K562 (cell line): ENCODE measurements around the gene CLEC2L. TPM values are rescaled to one million over a fixed set of nuclear protein-coding genes. Genes with fewer than 3 reads are reported as not detected.

Experiments used
- ATAC-seq: fragments of 200-7000 bp; cut with Tn5 transposase; 3 replicates; pipeline ENCODE4 v1.9.1; 2020; ENCODE audit warnings: moderate library complexity
- BruUV-seq: library from RNA; stranded (reverse); fragments of 400-500 nt; replicated peaks from 2 replicates; lab custom pipeline; 2021; lab: Mats Ljungman, UMichigan
- CTCF ChIA-PET: fragments of 300-600 bp; formaldehyde crosslinking; extraction: SDS; loops from one replicate; lab custom pipeline; 2021; ENCODE audit warnings: low intra/inter-chr PET ratio; lab: Yijun Ruan, JAX
- POLR2A ChIA-PET: fragments of 300-600, 350-650 bp; sonication (Branson Sonifier 250); formaldehyde crosslinking; extraction: SDS; loops from one replicate; lab custom pipeline; 2021; ENCODE audit warnings: antibody characterized with exemption, inconsistent platforms; lab: Yijun Ruan, JAX
- DNase-seq, 4 experiments: peaks; one replicate each; pipeline versions ENCODE4 v3.0.0 to v3.0.0-alpha.2; 2011 to 2018; ENCODE audit warnings: low spot score in 3 of 4, mixed read lengths in 3 of 4; ENCODE audit errors: extremely low read depth in 1 of 4
- FAIRE-seq: peaks from 2 replicates; lab custom pipeline; 2011; peaks lifted over from hg19 to GRCh38; lab: Jason Lieb, UNC
- H2AFZ ChIP-seq: 2 replicates; pipeline ENCODE4 v1.6.0; 2011; ENCODE audit warnings: low read depth, low read length, control low read depth, inconsistent platforms
- H3K27ac ChIP-seq: fragments of 200-600 bp; 3 replicates; pipeline ENCODE4 v1.8.0; 2011; ENCODE audit warnings: low read depth, mild to moderate bottlenecking, control low read depth, inconsistent platforms, low read length, moderate library complexity, mixed read lengths; ENCODE audit errors: extremely low read depth
- H3K27me3 ChIP-seq, 2 experiments: fragments of 300-600 bp in 1 of 2; 2 replicates in 1 of 2; 3 replicates in 1 of 2; pipeline versions ENCODE4 v1.6.0 to v1.8.0; 2011; ENCODE audit warnings: inconsistent platforms in 2 of 2, low read length in 2 of 2, mild to moderate bottlenecking in 1 of 2, mixed read lengths in 1 of 2, moderate library complexity in 1 of 2; ENCODE audit not compliant: control insufficient read depth in 2 of 2, insufficient read depth in 2 of 2
- H3K36me3 ChIP-seq: fragments of 300-600 bp; 3 replicates; pipeline ENCODE4 v1.8.0; 2011; ENCODE audit warnings: mild to moderate bottlenecking, low read length, inconsistent platforms; ENCODE audit not compliant: control insufficient read depth, insufficient read depth
- H3K4me1 ChIP-seq, 2 experiments: fragments of 200-600 bp in 1 of 2; replicated peaks in 1 of 2; 2 replicates in 1 of 2; 3 replicates in 1 of 2; pipeline versions ENCODE4 v1.5.1 to v1.8.0; 2011; ENCODE audit warnings: inconsistent platforms in 2 of 2, low read length in 2 of 2, mild to moderate bottlenecking in 1 of 2, mixed read lengths in 1 of 2, moderate library complexity in 1 of 2; ENCODE audit not compliant: control insufficient read depth in 2 of 2, insufficient read depth in 2 of 2
- H3K4me2 ChIP-seq: 2 replicates; pipeline ENCODE4 v1.6.1; 2011; ENCODE audit warnings: low read length, control low read depth, inconsistent platforms, mixed read lengths; ENCODE audit not compliant: insufficient read depth
- H3K4me3 ChIP-seq: fragments of 200-600 bp; sonication (generic), shearing (Covaris generic); 2 replicates; pipeline ENCODE4 v1.5.1; 2016; ENCODE audit warnings: control low read depth, inconsistent platforms
- H3K79me2 ChIP-seq: fragments of 200-600 bp; 3 replicates; pipeline ENCODE4 v1.8.0; 2011; ENCODE audit warnings: low read length, inconsistent platforms; ENCODE audit not compliant: control insufficient read depth, insufficient read depth
- H3K9ac ChIP-seq, 2 experiments: 2 replicates each; pipeline versions ENCODE4 v1.6.0 to v1.6.1; 2011; ENCODE audit warnings: low read depth in 2 of 2, low read length in 2 of 2, control low read depth in 1 of 2, inconsistent platforms in 1 of 2, mild to moderate bottlenecking in 1 of 2, mixed read lengths in 1 of 2; ENCODE audit not compliant: insufficient read depth in 1 of 2
- H3K9me1 ChIP-seq: one replicate; pipeline ENCODE4 v1.6.0; 2011; ENCODE audit warnings: inconsistent platforms, mild to moderate bottlenecking, low read length, moderate library complexity; ENCODE audit not compliant: control insufficient read depth, insufficient read depth
- H3K9me3 ChIP-seq: replicated peaks from 2 replicates; pipeline ENCODE4 v1.5.1; 2011; ENCODE audit warnings: low read depth, low read length, inconsistent platforms; ENCODE audit not compliant: control insufficient read depth, insufficient read depth
- H4K20me1 ChIP-seq: replicated peaks from 2 replicates; pipeline ENCODE4 v1.6.1; 2011; ENCODE audit warnings: low read length, inconsistent platforms, mixed read lengths; ENCODE audit not compliant: control insufficient read depth, insufficient read depth
- FOXJ3 ChIP-seq: sonication (generic); formaldehyde crosslinking; IDR thresholded peaks from 2 replicates; pipeline ENCODE4 v1.4.0; 2020; ENCODE audit warnings: mild to moderate bottlenecking, missing genetic modification reagents
- GTF2A2 ChIP-seq: IDR thresholded peaks from 2 replicates; pipeline ENCODE4 v1.6.1; 2016; ENCODE audit warnings: mild to moderate bottlenecking, missing genetic modification characterization, missing compliant biosample characterization
- PRMT5 ChIP-seq: sonication (generic); formaldehyde crosslinking; IDR thresholded peaks from 2 replicates; pipeline ENCODE4 v1.5.0; 2020; ENCODE audit warnings: missing genetic modification reagents
- RBM15 ChIP-seq: fragments of 200-400 bp; formaldehyde crosslinking; IDR thresholded peaks from 2 replicates; pipeline ENCODE4 v1.6.1; 2018; ENCODE audit warnings: mild to moderate bottlenecking, low read length, moderate library complexity; ENCODE audit not compliant: insufficient read depth
- THRAP3 ChIP-seq: fragments of 450-650 bp; IDR thresholded peaks from 2 replicates; pipeline ENCODE4 v1.6.1; 2016; ENCODE audit warnings: mild to moderate bottlenecking, inconsistent platforms, borderline replicate concordance
- TOE1 ChIP-seq, 2 experiments: fragments of 450-650 bp in 1 of 2; sonication (generic) in 1 of 2; formaldehyde crosslinking in 1 of 2; IDR thresholded peaks; 2 replicates each; pipeline versions ENCODE4 v1.7.1 to v1.8.0; 2016 to 2022; ENCODE audit warnings: borderline replicate concordance in 2 of 2, mild to moderate bottlenecking in 2 of 2, antibody characterized with exemption in 1 of 2, inconsistent platforms in 1 of 2, low read depth in 1 of 2, missing genetic modification reagents in 1 of 2, moderate library complexity in 1 of 2
- XRCC3 ChIP-seq: fragments of 450-650 bp; IDR thresholded peaks from 2 replicates; pipeline ENCODE4 v1.6.1; 2017; ENCODE audit warnings: mild to moderate bottlenecking, moderate library complexity
- ZNF316 ChIP-seq: fragments of 450-650 bp; IDR thresholded peaks from 2 replicates; pipeline ENCODE4 v1.6.1; 2016
- ZNF507 ChIP-seq: conservative IDR thresholded peaks from 2 replicates; pipeline ENCODE4 v1.6.1; 2017; ENCODE audit warnings: missing genetic modification characterization, missing compliant biosample characterization
- WGBS: fragments of 100-300 bp; shearing (Covaris generic); methylation state at CpG from one replicate; pipeline ENCODE4 v1.1.6; 2016; ENCODE audit warnings: low coverage, mixed read lengths; ENCODE audit not compliant: insufficient coverage; ENCODE audit errors: missing lambda C conversion rate; 5-methylcytosine and 5-hydroxymethylcytosine counted together
- in situ Hi-C: fragments of 300-500 bp; cut with MboI; formaldehyde crosslinking; loops from 4 replicates; pipeline ENCODE4 v1.15.0; 2018; ENCODE audit warnings: inconsistent platforms, mixed read lengths
- intact Hi-C: fragments of 100-400 bp; cut with micrococcal nuclease; formaldehyde crosslinking; loops from 2 replicates; pipeline ENCODE4 v1.14.2; 2022
- polyA plus RNA-seq, 8 experiments: library from polyadenylated mRNA; depleted of rRNA in 4 of 8; stranded (reverse) in 5 of 8; unstranded in 3 of 8; fragments of >200 nt; fragmentation: Nextera tagmentation in 2 of 8; fragmentation: Illumina TruSeq in 1 of 8; extraction: Ambion mirVana in 2 of 8; extraction: Trizol in 1 of 8; gene quantifications; 2 replicates each; pipeline versions ENCODE4 v1.2.1 to v1.2.3, GENCODE V29; 2011 to 2014; ENCODE audit warnings: inconsistent platforms in 1 of 8, missing spikeins in 1 of 8
- total RNA-seq, 7 experiments: library from RNA; depleted of rRNA in 6 of 7; stranded (reverse); fragments of >200 nt in 6 of 7; fragmentation: Illumina TruSeq in 2 of 7; extraction: Trizol in 2 of 7; gene quantifications; 2 replicates each; pipeline versions ENCODE4 v1.2.1 to v1.2.3, GENCODE V29; 2011 to 2021; ENCODE audit warnings: low replicate concordance in 1 of 7
- TF ChIP-seq, protein P1 (sequence below): fragments of 450-650 bp; formaldehyde crosslinking; IDR thresholded peaks from 2 replicates; pipeline ENCODE4 v1.4.0; 2022; ENCODE audit warnings: mild to moderate bottlenecking, moderate library complexity

CLEC2L gene
- total and polyA plus RNA-seq, 9 of the 15 experiments (the other 6 are each of a cell fraction or from before 2014, with no cell fraction given): 0.84 to 5.5 (median 1.8) TPM

DNA sequence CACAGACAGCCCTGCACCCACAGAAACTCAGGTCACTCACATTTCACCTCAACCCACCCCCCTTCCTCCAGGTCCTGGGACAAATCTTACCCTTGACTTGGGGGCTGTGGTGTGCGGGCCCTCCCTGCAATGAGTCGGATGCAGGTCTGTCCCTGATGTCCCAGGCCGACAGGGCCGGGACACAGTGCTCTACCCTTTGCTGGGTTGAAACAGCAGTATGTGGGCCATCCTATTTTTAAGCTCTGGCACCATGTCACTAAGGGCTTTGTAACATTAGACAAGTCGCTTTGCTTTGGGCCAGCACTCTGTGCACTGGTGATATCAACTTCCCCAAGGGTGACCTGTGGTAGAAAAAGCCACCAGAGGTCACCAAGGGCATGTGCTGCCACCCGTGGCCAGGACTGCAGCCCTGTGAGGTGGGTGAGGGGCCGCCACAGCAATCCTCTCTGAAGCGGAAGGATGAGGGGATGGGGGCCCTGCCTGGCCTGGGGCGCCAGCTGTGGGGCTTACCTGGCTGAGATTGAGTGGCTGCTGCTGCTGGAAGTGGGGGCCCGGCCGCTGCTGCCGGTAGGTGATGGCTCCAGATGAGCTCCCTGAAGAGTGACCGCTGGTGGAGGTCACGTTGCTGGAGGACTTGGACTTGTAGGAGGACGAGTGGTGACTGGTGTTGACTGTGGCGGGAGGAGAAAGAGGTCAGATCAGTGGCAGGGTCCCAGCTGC is 51.3 kb downstream of the CLEC2L start (continued):
- no peak for TF ChIP-seq TOE1 (IDR thresholded peaks at IDR 0.05; ENCODE audit: borderline replicate concordance)
- no peak for TF ChIP-seq TOE1 (CRISPR knock-in tag; IDR thresholded peaks at IDR 0.05; ENCODE audit: borderline replicate concordance, low read depth)
- TF ChIP-seq THRAP3: no peak
- TF ChIP-seq, protein P1, sequence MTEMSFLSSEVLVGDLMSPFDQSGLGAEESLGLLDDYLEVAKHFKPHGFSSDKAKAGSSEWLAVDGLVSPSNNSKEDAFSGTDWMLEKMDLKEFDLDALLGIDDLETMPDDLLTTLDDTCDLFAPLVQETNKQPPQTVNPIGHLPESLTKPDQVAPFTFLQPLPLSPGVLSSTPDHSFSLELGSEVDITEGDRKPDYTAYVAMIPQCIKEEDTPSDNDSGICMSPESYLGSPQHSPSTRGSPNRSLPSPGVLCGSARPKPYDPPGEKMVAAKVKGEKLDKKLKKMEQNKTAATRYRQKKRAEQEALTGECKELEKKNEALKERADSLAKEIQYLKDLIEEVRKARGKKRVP (CRISPR knock-in tag): no peak
- no peak for TF ChIP-seq RBM15

DNA sequence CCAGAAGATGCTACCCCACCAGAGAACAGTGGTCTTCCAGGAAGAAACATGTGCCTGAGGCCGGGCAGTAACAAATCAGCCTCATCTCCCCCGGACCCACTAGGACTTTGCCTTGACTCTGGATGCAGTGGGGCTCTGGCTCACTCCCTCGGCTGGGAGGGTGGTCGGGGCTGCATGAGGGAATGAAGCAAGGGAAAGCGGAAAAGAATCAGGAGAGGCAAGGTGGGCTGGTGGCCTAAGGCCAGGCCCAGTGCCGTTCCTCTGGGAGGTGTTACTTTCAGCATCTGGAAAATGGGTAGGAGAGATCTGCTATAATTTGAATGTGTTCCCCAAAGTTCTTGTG is 51.8 kb downstream of the CLEC2L start:
- ChIA-PET POLR2A (interaction anchor here (0.6 to 1.0 kb wide), 2 partner anchors 10 to 17 kb away, joined by 3 read pairs; no protein-coding TSS in a partner anchor), CTCF (interaction anchor here (0.6 to 1.0 kb wide), 2 partner anchors 45 to 351 kb away, joined by 3 read pairs; no protein-coding TSS in a partner anchor)
- Histone ChIP-seq H3K36me3 (peaks cover 7% of the 10 kb centered on the region; the same call in 1 of the 3 replicates), H4K20me1 (no peaks in the 10 kb centered on the region), H3K9me1 (no peaks in the 10 kb centered on the region), H3K27ac (no peak overlapping the region), H3K4me1 (peaks cover 0 to 12% of the 10 kb centered on the region in 2 experiments; a peak in 2 of 5 replicates), H3K9ac (peak overlapping the region in 1 of 2 experiments; percentile 29; a peak in 1 of 4 replicates), H3K4me3 (no peak overlapping the region), H3K79me2 (no peaks in the 10 kb centered on the region), H3K4me2 (no peak overlapping the region), H3K27me3 (no peaks in the 10 kb centered on the region), H3K9me3 (no peaks in the 10 kb centered on the region), H2AFZ (no peak overlapping the region)
- TF ChIP-seq PRMT5 (CRISPR knock-in tag) (no peak), XRCC3 (no peak), GTF2A2 (no peak), ZNF316 (no peak), ZNF507 (no peak), FOXJ3 (no peak)
- 49% methylated on average over 6 of the region's 6 CpGs for WGBS
- intact Hi-C loops (no loop called here), in situ Hi-C loops (no loop called here)
- DNase-seq (no peak), FAIRE-seq (no peak), ATAC-seq (no peak)
- no TSS peak for BruUV-seq
